ENCODE results near the gene RUNX2. TPM values are rescaled to one million over a fixed set of nuclear protein-coding genes. Genes with fewer than 3 reads are reported as not detected.
A peak's percentile ranks its signal among the peaks of the same experiment; 100 is the strongest.

Gene RUNX2
- total RNA-seq, 3 donors from 2014 or later, result 2.7 to 7.3 (median 7.2) TPM

GRCh38 chr6:45545416-45545815 lies 217.3 kb downstream of the RUNX2 start:
- no peak overlapping the region for H3K4me3 ChIP-seq

GRCh38 chr6:45548657-45549515 lies 220.8 kb downstream of the RUNX2 start:
- H3K27ac ChIP-seq, result no peak overlapping the region
- DNase-seq (ENCODE audit: low spot score in 2 of 2), result no peak
- no peaks in the 10 kb centered on the region for H3K36me3 ChIP-seq
- no peaks in the 10 kb centered on the region for H3K4me1 ChIP-seq
- no peaks in the 10 kb centered on the region for H3K27me3 ChIP-seq
- H3K4me3 ChIP-seq, result no peak overlapping the region
- intact Hi-C loops (cut with DNase I; ENCODE audit: low total_unique reads), result no loop called here
- H3K9me3 ChIP-seq, result no peaks in the 10 kb centered on the region
- TF ChIP-seq POLR2A (IDR thresholded peaks at IDR 0.05), result no peak
- no peak for TF ChIP-seq POLR2AphosphoS5 (IDR thresholded peaks at IDR 0.05)
- no peak for TF ChIP-seq CTCF (IDR thresholded peaks at IDR 0.05)

More at GRCh38 chr6:45545416-45545815, 217.3 kb downstream of the RUNX2 start:
- no peaks in the 10 kb centered on the region for H3K9me3 ChIP-seq
- no peak for TF ChIP-seq POLR2AphosphoS5 (IDR thresholded peaks at IDR 0.05)
- no peak for TF ChIP-seq CTCF (IDR thresholded peaks at IDR 0.05)
- TF ChIP-seq POLR2A (IDR thresholded peaks at IDR 0.05), result no peak
- DNase-seq (ENCODE audit: low spot score in 2 of 2), result no peak
- intact Hi-C loops (cut with DNase I; ENCODE audit: low total_unique reads), result no loop called here
- no peaks in the 10 kb centered on the region for H3K4me1 ChIP-seq
- H3K27ac ChIP-seq, result no peak overlapping the region
- H3K27me3 ChIP-seq, result no peaks in the 10 kb centered on the region
- no peaks in the 10 kb centered on the region for H3K36me3 ChIP-seq

GRCh38 chr6:45552536-45552935 lies 224.4 kb downstream of the RUNX2 start:
- Histone ChIP-seq H3K4me3 (no peak overlapping the region), H3K9me3 (no peaks in the 10 kb centered on the region), H3K27ac (no peak overlapping the region), H3K36me3 (no peaks in the 10 kb centered on the region), H3K27me3 (no peaks in the 10 kb centered on the region), H3K4me1 (no peaks in the 10 kb centered on the region)
- intact Hi-C loops (cut with DNase I; ENCODE audit: low total_unique reads), result no loop called here
- no peak for TF ChIP-seq CTCF (IDR thresholded peaks at IDR 0.05)
- TF ChIP-seq POLR2A (IDR thresholded peaks at IDR 0.05), result no peak
- TF ChIP-seq POLR2AphosphoS5 (IDR thresholded peaks at IDR 0.05), result no peak
- DNase-seq (ENCODE audit: low spot score in 2 of 2), result no peak

GRCh38 chr6:45553730-45554344 lies 225.7 kb downstream of the RUNX2 start:
- no peaks in the 10 kb centered on the region for H3K4me1 ChIP-seq
- no peak overlapping the region for H3K27ac ChIP-seq
- H3K9me3 ChIP-seq, result no peaks in the 10 kb centered on the region
- no peak for DNase-seq (ENCODE audit: low spot score in 2 of 2)
- TF ChIP-seq POLR2A (IDR thresholded peaks at IDR 0.05) (no peak), CTCF (IDR thresholded peaks at IDR 0.05) (no peak), POLR2AphosphoS5 (IDR thresholded peaks at IDR 0.05) (no peak)
- H3K27me3 ChIP-seq, result no peaks in the 10 kb centered on the region
- H3K4me3 ChIP-seq, result no peak overlapping the region
- intact Hi-C loops (cut with DNase I; ENCODE audit: low total_unique reads), result no loop called here
- no peaks in the 10 kb centered on the region for H3K36me3 ChIP-seq

- Histone ChIP-seq H3K9me3 (no peaks in the 10 kb centered on the region), H3K4me3 (no peak overlapping the region), H3K4me1 (no peaks in the 10 kb centered on the region), H3K36me3 (no peaks in the 10 kb centered on the region), H3K27ac (peak overlapping the region in 1 of 2 donors; percentile 0), H3K27me3 (no peaks in the 10 kb centered on the region)
- TF ChIP-seq CTCF (IDR thresholded peaks at IDR 0.05) (no peak), POLR2A (IDR thresholded peaks at IDR 0.05) (no peak), POLR2AphosphoS5 (IDR thresholded peaks at IDR 0.05) (no peak)
- no peak for DNase-seq (ENCODE audit: low spot score in 2 of 2)
- intact Hi-C loops (cut with DNase I; ENCODE audit: low total_unique reads), result no loop called here
Observed at GRCh38 chr6:45554591-45554990, 226.5 kb downstream of the RUNX2 start.

All from breast epithelium (tissue), 4 donors.